MG63 (cell line): Measurements from ENCODE around the gene NUDT3. TPM values are rescaled to one million over a fixed set of nuclear protein-coding genes. Genes with fewer than 3 reads are reported as not detected.
"Not testable (repeated sequence)": the region's sequence is repeated elsewhere in the genome, so short reads cannot be mapped to it uniquely, and the experiment has no call there.

Experiments used
- DNase-seq: peaks from one replicate; pipeline ENCODE4 v3.0.0-alpha.2; 2020
- H3K27me3 ChIP-seq: fragments of 250-450 bp; sonication (Bioruptor Pico); 2 replicates; pipeline ENCODE4 v1.5.1; 2020; ENCODE audit warnings: mild to moderate bottlenecking, moderate library complexity
- H3K36me3 ChIP-seq: fragments of 250-450 bp; sonication (Bioruptor Pico); 2 replicates; pipeline ENCODE4 v1.5.1; 2020; ENCODE audit warnings: mild to moderate bottlenecking, moderate library complexity
- H3K4me3 ChIP-seq: fragments of 250-450 bp; sonication (Bioruptor Pico); 2 replicates; pipeline ENCODE4 v1.5.1; 2020; ENCODE audit warnings: mild to moderate bottlenecking, moderate library complexity
- H3K9me3 ChIP-seq: fragments of 250-450 bp; sonication (Bioruptor Pico); 2 replicates; pipeline ENCODE4 v1.5.1; 2020; ENCODE audit warnings: mild to moderate bottlenecking, moderate library complexity
- total RNA-seq: library from RNA; depleted of rRNA; stranded (reverse); fragments of >200 nt; shearing (Covaris generic); gene quantifications from 2 replicates; pipeline ENCODE4 v1.2.3, GENCODE V29; 2014; ENCODE audit warnings: low replicate concordance

Gene NUDT3
- total RNA-seq, 1 experiment from 2014 or later: 2.6 TPM

GRCh38 chr6:34273242-34273805 is 119.1 kb downstream of the NUDT3 start:
- Histone ChIP-seq H3K9me3 (no peaks in the 10 kb centered on the region), H3K36me3 (no peaks in the 10 kb centered on the region), H3K27me3 (no peaks in the 10 kb centered on the region), H3K4me3 (no peak overlapping the region)
- peak; percentile 4 for DNase-seq

GRCh38 chr6:34272013-34272926 is 120.2 kb downstream of the NUDT3 start:
- Histone ChIP-seq H3K36me3 (no peaks in the 10 kb centered on the region), H3K27me3 (no peaks in the 10 kb centered on the region), H3K9me3 (no peaks in the 10 kb centered on the region), H3K4me3 (no peak overlapping the region)
- DNase-seq: no peak

GRCh38 chr6:34269658-34270341 is 122.7 kb downstream of the NUDT3 start:
- not testable (repeated sequence) for H3K4me3 ChIP-seq, DNase-seq, H3K36me3 ChIP-seq, H3K9me3 ChIP-seq, H3K27me3 ChIP-seq

- not testable (repeated sequence) for H3K4me3 ChIP-seq, DNase-seq, H3K36me3 ChIP-seq, H3K27me3 ChIP-seq, H3K9me3 ChIP-seq
These were observed 123.3 kb downstream of the NUDT3 start for GRCh38 chr6:34269132-34269531.

- no peak overlapping the region for H3K4me3 ChIP-seq
- DNase-seq: no peak
- H3K36me3 ChIP-seq: no peaks in the 10 kb centered on the region
- H3K9me3 ChIP-seq: no peaks in the 10 kb centered on the region
- H3K27me3 ChIP-seq: no peaks in the 10 kb centered on the region
These were observed 124.7 kb downstream of the NUDT3 start for GRCh38 chr6:34267746-34268145.

GRCh38 chr6:34263484-34263883 is 129.0 kb downstream of the NUDT3 start:
- not testable (repeated sequence) for H3K4me3 ChIP-seq, DNase-seq, H3K9me3 ChIP-seq, H3K27me3 ChIP-seq, H3K36me3 ChIP-seq

- H3K36me3 ChIP-seq: no peaks in the 10 kb centered on the region
- H3K4me3 ChIP-seq: no peak overlapping the region
- H3K27me3 ChIP-seq: no peaks in the 10 kb centered on the region
- H3K9me3 ChIP-seq: no peaks in the 10 kb centered on the region
- no peak for DNase-seq
These were observed 131.7 kb downstream of the NUDT3 start for GRCh38 chr6:34260576-34261267.

GRCh38 chr6:34259529-34260069 is 132.9 kb downstream of the NUDT3 start:
- no peak for DNase-seq
- no peaks in the 10 kb centered on the region for H3K36me3 ChIP-seq
- no peak overlapping the region for H3K4me3 ChIP-seq
- H3K9me3 ChIP-seq: no peaks in the 10 kb centered on the region
- no peaks in the 10 kb centered on the region for H3K27me3 ChIP-seq

GRCh38 chr6:34252395-34252794 is 140.1 kb downstream of the NUDT3 start:
- H3K27me3 ChIP-seq, H3K36me3 ChIP-seq, H3K9me3 ChIP-seq, DNase-seq, H3K4me3 ChIP-seq: not testable (repeated sequence)

- Histone ChIP-seq H3K4me3 (peak overlapping the region; percentile 72), H3K9me3 (no peaks in the 10 kb centered on the region), H3K27me3 (no peaks in the 10 kb centered on the region), H3K36me3 (no peaks in the 10 kb centered on the region)
- no peak for DNase-seq
These were observed 142.8 kb downstream of the NUDT3 start for GRCh38 chr6:34249469-34250261.

- H3K4me3 ChIP-seq: peak within 1 kb of the TSS; percentile 72
- no peaks in the 10 kb centered on the region for H3K27me3 ChIP-seq
- no peaks in the 10 kb centered on the region for H3K9me3 ChIP-seq
- peak; percentile 92 for DNase-seq
- no peaks in the 10 kb centered on the region; the same call in 1 of the 2 replicates for H3K36me3 ChIP-seq
These were observed 143.6 kb downstream of the NUDT3 start, which contains the start of gene SMIM29 for GRCh38 chr6:34248727-34249468. Gene SMIM29, minus strand, starts transcription at chr6:34249006. Its CDS starts 1,215 bp downstream, at chr6:34247791.

GRCh38 chr6:34248198-34248726 is 144.2 kb downstream of the NUDT3 start:
- peaks cover 6% of the 10 kb centered on the region for H3K36me3 ChIP-seq
- no peaks in the 10 kb centered on the region for H3K9me3 ChIP-seq
- H3K27me3 ChIP-seq: no peaks in the 10 kb centered on the region
- DNase-seq: peak; percentile 62
- H3K4me3 ChIP-seq: peak overlapping the region; percentile 72

GRCh38 chr6:34247481-34248197 is 144.8 kb downstream of the NUDT3 start:
- Histone ChIP-seq H3K36me3 (peaks cover 8% of the 10 kb centered on the region), H3K27me3 (no peaks in the 10 kb centered on the region), H3K4me3 (peak overlapping the region; percentile 72)

GRCh38 chr6:34246563-34247391 is 145.7 kb downstream of the NUDT3 start:
- DNase-seq: peak; percentile 41
- Histone ChIP-seq H3K9me3 (no peaks in the 10 kb centered on the region), H3K36me3 (peaks cover 15% of the 10 kb centered on the region), H3K27me3 (no peaks in the 10 kb centered on the region), H3K4me3 (no peak overlapping the region)

More at GRCh38 chr6:34247481-34248197, 144.8 kb downstream of the NUDT3 start:
- no peak for DNase-seq
- no peaks in the 10 kb centered on the region for H3K9me3 ChIP-seq
